DMS53 (cell line): Measurements from ENCODE around the gene TRIAP1.

Experiments used
- DNase-seq: peaks from one replicate; lab custom pipeline; 2025; lab: John Stamatoyannopoulos, UW

Gene TRIAP1

GRCh38 chr12:120429368-120429767 lies 16.8 kb downstream of the TRIAP1 start:
- no peak for DNase-seq

GRCh38 chr12:120428597-120429229 lies 17.5 kb downstream of the TRIAP1 start:
- DNase-seq = no peak

GRCh38 chr12:120425797-120426196 lies 20.4 kb downstream of the TRIAP1 start:
- DNase-seq = no peak

- no peak for DNase-seq
Observed at GRCh38 chr12:120422892-120423456, 23.2 kb downstream of the TRIAP1 start.

- DNase-seq = no peak
Observed at GRCh38 chr12:120421701-120422100, 24.5 kb downstream of the TRIAP1 start.

GRCh38 chr12:120417917-120418580 lies 28.1 kb downstream of the TRIAP1 start:
- no peak for DNase-seq

- DNase-seq = no peak
Observed at GRCh38 chr12:120416490-120417216, 29.5 kb downstream of the TRIAP1 start.

GRCh38 chr12:120413901-120414695 lies 32.1 kb downstream of the TRIAP1 start:
- DNase-seq = no peak

- DNase-seq = no peak
Observed at GRCh38 chr12:120412421-120412820, 33.8 kb downstream of the TRIAP1 start.

GRCh38 chr12:120408771-120409170 lies 37.4 kb downstream of the TRIAP1 start:
- no peak for DNase-seq

GRCh38 chr12:120406553-120406952 lies 39.6 kb downstream of the TRIAP1 start:
- DNase-seq = no peak

GRCh38 chr12:120406069-120406468 lies 40.1 kb downstream of the TRIAP1 start:
- DNase-seq = no peak

GRCh38 chr12:120404271-120404670 lies 41.9 kb downstream of the TRIAP1 start:
- peak; percentile 25 for DNase-seq

GRCh38 chr12:120403869-120404268 lies 42.3 kb downstream of the TRIAP1 start:
- no peak for DNase-seq

GRCh38 chr12:120402217-120402616 lies 44.0 kb downstream of the TRIAP1 start:
- no peak for DNase-seq

GRCh38 chr12:120399531-120399930 lies 46.7 kb downstream of the TRIAP1 start:
- peak; percentile 24 for DNase-seq

GRCh38 chr12:120397824-120398540 lies 48.2 kb downstream of the TRIAP1 start:
- DNase-seq = peak; percentile 61

GRCh38 chr12:120394483-120395367 lies 51.5 kb downstream of the TRIAP1 start:
- DNase-seq = peak; percentile 98
